Body of pancreas (tissue), 4 donors: Measurements from ENCODE around the gene TRAF3. TPM values are rescaled to one million over a fixed set of nuclear protein-coding genes. Genes with fewer than 3 reads are reported as not detected.

Source experiments
- ATAC-seq: fragments of 150-250 bp; one replicate; pipeline ENCODE4 v1.9.1; 2016
- DNase-seq, 4 donors: peaks; one replicate each; pipeline ENCODE4 v3.0.0-alpha.2; 2019
- H3K27ac ChIP-seq, 4 donors: fragments of 200-600 bp; sonication (generic); 1 replicate in 3 of 4; 2 replicates in 1 of 4; pipeline versions ENCODE4 v1.5.1 to v1.6.1; 2016 to 2019; ENCODE audit warnings: mild to moderate bottlenecking in 1 of 4, mixed read lengths in 1 of 4, moderate library complexity in 1 of 4
- H3K27me3 ChIP-seq, 2 donors: fragments of 200-600 bp; sonication (generic); one replicate each; pipeline ENCODE4 v1.6.0; 2016; ENCODE audit warnings: mild to moderate bottlenecking in 1 of 2
- H3K36me3 ChIP-seq, 2 donors: fragments of 200-600 bp; sonication (generic); replicated peaks in 1 of 2; 2 replicates each; pipeline ENCODE4 v1.5.1; 2016; ENCODE audit warnings: low read depth in 2 of 2; ENCODE audit not compliant: insufficient read depth in 1 of 2
- H3K4me1 ChIP-seq: fragments of 200-600 bp; sonication (generic); one replicate; pipeline ENCODE4 v1.6.0; 2016
- H3K4me3 ChIP-seq, 2 donors: fragments of 200-600 bp; sonication (generic); 1 replicate in 1 of 2; 2 replicates in 1 of 2; pipeline ENCODE4 v1.5.1; 2016 to 2019
- H3K9me3 ChIP-seq, 3 donors: fragments of 200-600 bp; sonication (generic); 1 replicate in 2 of 3; 2 replicates in 1 of 3; pipeline ENCODE4 v1.5.1; 2016
- POLR2A ChIP-seq, 3 donors: fragments of 450-650 bp; IDR thresholded peaks; one replicate each; pipeline ENCODE4 v1.6.1; 2016; ENCODE audit warnings: antibody characterized with exemption in 3 of 3, mild to moderate bottlenecking in 2 of 3
- WGBS, 2 donors: methylation state at CpG; one replicate each; pipeline ENCODE4 v1.1.5; 2017; 5-methylcytosine and 5-hydroxymethylcytosine counted together
- intact Hi-C: fragments of 100-400 bp; cut with DNase I; formaldehyde crosslinking; loops from one replicate; pipeline ENCODE4 v1.15.1; 2023
- total RNA-seq, 2 donors: library from RNA; depleted of rRNA; stranded (reverse); fragments of >200 nt; gene quantifications; one replicate each; pipeline ENCODE4 v1.1.0, GENCODE V29; 2016
- TF ChIP-seq, protein P1 (sequence below), 7 experiments: fragments of 450-650 bp in 4 of 7; fragments of 200-600 bp in 3 of 7; sonication (generic) in 3 of 7; IDR thresholded peaks; one replicate each; pipeline ENCODE4 v1.5.1; 2016 to 2019; ENCODE audit warnings: antibody characterized with exemption in 7 of 7

Gene TRAF3
- total RNA-seq, 2 donors from 2014 or later: 10.4 to 22.7 TPM

DNA sequence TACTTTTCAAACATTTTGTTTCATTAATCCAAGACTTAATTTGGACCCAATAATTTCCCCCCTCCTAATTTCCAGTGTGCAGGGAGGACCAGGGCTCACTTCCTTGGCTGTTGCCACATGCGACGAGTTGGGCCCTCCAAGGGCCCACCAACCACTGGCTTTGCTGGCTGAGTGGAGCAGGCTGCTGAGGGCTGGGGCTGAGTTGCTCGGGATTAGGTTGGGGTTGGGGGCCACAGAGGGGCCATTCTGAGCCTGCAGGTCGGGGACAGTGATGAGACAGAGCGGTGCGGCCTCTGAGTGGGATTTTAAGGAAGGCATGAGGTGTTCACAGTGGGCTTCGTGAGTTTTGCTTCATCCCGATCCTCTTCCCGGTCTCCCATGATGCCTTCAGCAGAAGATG, 6.1 kb upstream of the TRAF3 start:
- no peak for ATAC-seq
- H3K4me3 ChIP-seq: no peak overlapping the region
- intact Hi-C loops: no loop called here
- no peak for DNase-seq
- no peaks in the 10 kb centered on the region for H3K27me3 ChIP-seq
- no peaks in the 10 kb centered on the region for H3K9me3 ChIP-seq
- WGBS, 2 donors: 79 to 81% methylated on average over 9 of the region's 9 CpGs
- H3K36me3 ChIP-seq: no peaks in the 10 kb centered on the region
- no peak overlapping the region for H3K27ac ChIP-seq
- no peak for TF ChIP-seq POLR2A (IDR thresholded peaks at IDR 0.05)
- TF ChIP-seq, protein P1, sequence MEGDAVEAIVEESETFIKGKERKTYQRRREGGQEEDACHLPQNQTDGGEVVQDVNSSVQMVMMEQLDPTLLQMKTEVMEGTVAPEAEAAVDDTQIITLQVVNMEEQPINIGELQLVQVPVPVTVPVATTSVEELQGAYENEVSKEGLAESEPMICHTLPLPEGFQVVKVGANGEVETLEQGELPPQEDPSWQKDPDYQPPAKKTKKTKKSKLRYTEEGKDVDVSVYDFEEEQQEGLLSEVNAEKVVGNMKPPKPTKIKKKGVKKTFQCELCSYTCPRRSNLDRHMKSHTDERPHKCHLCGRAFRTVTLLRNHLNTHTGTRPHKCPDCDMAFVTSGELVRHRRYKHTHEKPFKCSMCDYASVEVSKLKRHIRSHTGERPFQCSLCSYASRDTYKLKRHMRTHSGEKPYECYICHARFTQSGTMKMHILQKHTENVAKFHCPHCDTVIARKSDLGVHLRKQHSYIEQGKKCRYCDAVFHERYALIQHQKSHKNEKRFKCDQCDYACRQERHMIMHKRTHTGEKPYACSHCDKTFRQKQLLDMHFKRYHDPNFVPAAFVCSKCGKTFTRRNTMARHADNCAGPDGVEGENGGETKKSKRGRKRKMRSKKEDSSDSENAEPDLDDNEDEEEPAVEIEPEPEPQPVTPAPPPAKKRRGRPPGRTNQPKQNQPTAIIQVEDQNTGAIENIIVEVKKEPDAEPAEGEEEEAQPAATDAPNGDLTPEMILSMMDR (IDR thresholded peaks at IDR 0.05): no peak
- H3K4me1 ChIP-seq: no peaks in the 10 kb centered on the region

DNA sequence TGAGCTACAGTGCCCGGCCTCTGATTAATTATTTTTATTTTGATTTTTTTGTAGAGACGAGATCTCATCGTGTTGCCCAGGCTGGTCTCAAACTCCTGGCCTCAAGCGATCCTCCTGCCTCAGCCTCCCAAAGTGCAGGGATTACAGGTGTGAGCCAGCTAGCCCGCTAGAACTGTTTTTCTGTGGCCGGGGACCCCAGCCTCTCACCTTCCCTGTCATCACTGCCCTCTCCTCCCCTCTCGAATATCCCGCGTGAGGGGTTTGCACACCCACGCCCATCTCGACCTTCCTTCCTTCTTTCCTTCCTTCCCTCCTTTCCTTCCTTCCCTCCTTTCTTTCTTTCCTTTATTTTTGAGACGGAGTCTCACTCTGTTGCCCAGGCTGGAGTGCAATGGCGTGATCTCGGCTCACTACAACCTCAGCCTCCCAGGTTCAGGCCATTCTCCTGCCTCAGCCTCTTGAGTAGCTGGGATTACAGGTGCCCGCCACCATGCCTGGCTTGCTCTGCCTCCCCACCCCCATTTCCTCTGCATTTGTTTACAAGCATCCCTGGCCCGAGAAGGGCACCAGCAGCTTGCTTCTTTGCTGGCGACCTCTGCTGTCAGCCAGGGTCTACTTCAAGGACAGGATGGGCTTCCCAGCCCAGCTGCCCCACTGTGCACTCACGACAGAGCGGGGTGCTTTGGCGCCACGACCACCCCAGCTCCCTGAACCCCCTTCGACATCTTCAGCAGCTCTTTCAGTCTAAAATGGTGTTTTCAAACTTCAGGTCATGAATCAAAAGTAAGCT, 4.3 kb upstream of the TRAF3 start:
- no peaks in the 10 kb centered on the region for H3K9me3 ChIP-seq
- intact Hi-C loops: no loop called here

DNA sequence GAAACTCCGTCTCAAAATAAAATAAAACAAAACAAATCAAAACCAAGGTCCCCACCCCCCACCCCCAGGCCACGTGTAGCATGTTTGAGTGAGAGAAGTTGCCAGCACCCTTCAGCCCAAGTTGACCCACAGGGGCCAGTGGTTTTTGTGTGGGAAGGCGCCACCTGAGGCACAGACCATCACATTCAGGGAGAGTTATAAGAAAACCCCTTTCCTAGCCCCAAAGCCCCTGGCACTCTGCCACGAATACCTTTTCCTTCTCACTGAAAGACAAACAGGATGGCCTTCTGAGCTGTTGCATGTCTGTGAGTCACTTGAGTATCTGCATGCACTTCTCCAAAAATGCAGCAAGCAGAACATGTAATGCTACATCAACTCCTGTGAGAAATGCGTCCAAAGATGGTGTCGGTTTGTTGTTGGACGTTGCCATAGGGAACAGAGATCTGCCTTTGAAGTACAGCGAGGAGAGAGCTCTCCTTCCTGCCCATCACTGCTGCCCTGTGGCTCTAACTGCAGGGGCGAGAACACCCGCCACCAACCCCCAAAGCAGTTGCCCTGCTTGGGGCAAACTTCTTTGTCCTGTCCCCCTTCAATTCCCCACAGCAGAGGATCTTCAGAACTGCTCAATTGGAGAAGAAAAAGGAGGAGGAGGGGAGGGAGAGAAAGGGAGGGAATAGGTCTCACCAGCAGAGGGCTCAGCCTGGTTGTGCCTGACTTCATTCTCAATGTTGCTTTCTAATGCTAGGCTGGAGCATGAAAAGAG, 2.7 kb upstream of the TRAF3 start:
- Histone ChIP-seq H3K9me3 (no peaks in the 10 kb centered on the region), H3K27ac (peak overlapping the region in 1 of 4 donors; percentile 17), H3K36me3 (no peaks in the 10 kb centered on the region), H3K4me1 (peaks cover 11% of the 10 kb centered on the region), H3K4me3 (no peak overlapping the region), H3K27me3 (no peaks in the 10 kb centered on the region)
- 36 to 43% methylated on average over 8 to 10 of the region's 10 CpGs for WGBS, 2 donors
- peak; percentile 49 to 68 (median 63) for DNase-seq
- ATAC-seq: no peak
- intact Hi-C loops: no loop called here
- TF ChIP-seq, protein P1 (IDR thresholded peaks at IDR 0.05): peak; percentile 40 to 74 (median 63)
- no peak for TF ChIP-seq POLR2A (IDR thresholded peaks at IDR 0.05)

More for the DNA sequence above, 4.3 kb upstream of the TRAF3 start:
- no peaks in the 10 kb centered on the region for H3K27me3 ChIP-seq
- WGBS, 2 donors: 62 to 63% methylated on average over 22 of the region's 22 CpGs
- H3K27ac ChIP-seq: no peak overlapping the region
- no peaks in the 10 kb centered on the region for H3K36me3 ChIP-seq
- ATAC-seq: no peak
- no peak for TF ChIP-seq POLR2A (IDR thresholded peaks at IDR 0.05)
- TF ChIP-seq, protein P1 (IDR thresholded peaks at IDR 0.05): no peak
- DNase-seq: no peak
- H3K4me3 ChIP-seq: no peak overlapping the region
- H3K4me1 ChIP-seq: no peaks in the 10 kb centered on the region

DNA sequence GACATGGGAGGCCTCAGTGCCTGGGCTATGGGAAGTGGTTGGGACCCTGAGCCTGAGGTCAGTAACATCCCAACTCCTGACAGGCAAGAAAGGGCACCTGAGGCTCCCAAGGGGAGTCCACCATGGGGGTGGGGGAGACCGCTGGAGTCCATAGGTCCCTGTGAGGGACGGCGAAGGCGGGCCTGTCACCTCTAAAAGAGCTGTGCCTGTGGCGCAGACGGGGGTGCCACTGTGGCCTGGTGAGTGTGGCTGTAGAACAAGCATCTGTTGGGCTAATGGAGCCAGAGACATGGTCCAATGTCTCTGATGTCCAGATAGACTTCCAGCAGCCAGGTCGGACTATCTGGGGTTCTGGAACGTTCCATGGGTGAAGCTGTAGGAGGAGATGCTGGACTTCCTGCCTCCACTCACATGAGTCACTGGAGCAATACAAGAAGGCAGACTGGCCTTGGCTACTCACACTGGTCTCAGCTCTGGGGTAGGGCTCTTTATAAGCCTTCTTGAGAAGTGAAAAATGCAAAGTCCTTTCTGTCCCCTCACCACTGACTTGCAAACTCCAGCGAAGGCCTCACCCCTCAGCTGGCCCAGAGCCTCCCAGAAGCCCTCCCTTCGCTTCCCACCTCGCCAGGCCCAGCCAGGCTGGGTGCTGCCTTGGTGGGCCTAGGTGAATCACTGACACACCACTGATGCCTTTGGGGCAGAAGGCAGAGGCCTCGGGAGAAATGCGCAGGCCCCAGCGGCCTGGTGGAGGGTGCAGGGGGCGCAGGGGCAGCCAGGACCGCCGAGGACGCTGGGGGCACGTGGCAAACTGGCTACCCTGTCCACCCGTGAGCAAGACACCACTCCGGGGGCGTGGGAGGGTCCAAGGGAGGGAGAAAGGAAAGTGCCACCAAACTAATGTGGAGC, 1.1 kb upstream of the TRAF3 start:
- no peak for ATAC-seq
- Histone ChIP-seq H3K36me3 (no peaks in the 10 kb centered on the region), H3K4me3 (no peak overlapping the region), H3K27ac (peak overlapping the region in 3 of 4 donors; percentile 51 to 83 (median 81)), H3K9me3 (no peaks in the 10 kb centered on the region), H3K27me3 (no peaks in the 10 kb centered on the region), H3K4me1 (peaks cover 16% of the 10 kb centered on the region)
- DNase-seq: peak in 3 of 4 donors; percentile 11 to 43 (median 39)
- WGBS, 2 donors: 85 to 87% methylated on average over 9 to 15 of the region's 22 CpGs
- intact Hi-C loops: no loop called here
- TF ChIP-seq, protein P1 (IDR thresholded peaks at IDR 0.05): no peak
- TF ChIP-seq POLR2A (IDR thresholded peaks at IDR 0.05): no peak
